ENCODE measurements around the gene AZIN2. TPM values are rescaled to one million over a fixed set of nuclear protein-coding genes. Genes with fewer than 3 reads are reported as not detected.
A peak's percentile ranks its signal among the peaks of the same experiment; 100 is the strongest.
"Not testable (repeated sequence)": the region's sequence is repeated elsewhere in the genome, so short reads cannot be mapped to it uniquely, and the experiment has no call there.

AZIN2 gene
- total RNA-seq, 3 donors from 2014 or later: 1.9 to 11.8 (median 7.9) TPM

GRCh38 chr1:33121728-33122127 is 40.8 kb downstream of the AZIN2 start:
- Histone ChIP-seq H3K4me1 (peaks cover 0 to 5% of the 10 kb centered on the region in 2 donors), H3K36me3 (no peaks in the 10 kb centered on the region), H3K27me3 (no peaks in the 10 kb centered on the region), H3K9me3 (no peaks in the 10 kb centered on the region), H3K4me3 (no peak overlapping the region), H3K27ac (no peak overlapping the region)
- TF ChIP-seq CTCF (IDR thresholded peaks at IDR 0.05) (no peak), POLR2AphosphoS5 (IDR thresholded peaks at IDR 0.05) (no peak), POLR2A (IDR thresholded peaks at IDR 0.05) (no peak)
- intact Hi-C loops (cut with DNase I; ENCODE audit: low total_unique reads): no loop called here
- DNase-seq (ENCODE audit: low spot score in 2 of 2): no peak

- no peaks in the 10 kb centered on the region for H3K9me3 ChIP-seq
- H3K4me3 ChIP-seq: no peak overlapping the region
- H3K27ac ChIP-seq: no peak overlapping the region
- H3K27me3 ChIP-seq: no peaks in the 10 kb centered on the region
- DNase-seq (ENCODE audit: low spot score in 2 of 2): no peak
- no peak for TF ChIP-seq CTCF (IDR thresholded peaks at IDR 0.05)
- no peak for TF ChIP-seq POLR2AphosphoS5 (IDR thresholded peaks at IDR 0.05)
- TF ChIP-seq POLR2A (IDR thresholded peaks at IDR 0.05): no peak
- H3K4me1 ChIP-seq: peaks cover 0 to 5% of the 10 kb centered on the region in 2 donors
- intact Hi-C loops (cut with DNase I; ENCODE audit: low total_unique reads): no loop called here
- no peaks in the 10 kb centered on the region for H3K36me3 ChIP-seq
Observed at GRCh38 chr1:33122483-33123178, 41.7 kb downstream of the AZIN2 start.

GRCh38 chr1:33123266-33123665 is 42.3 kb downstream of the AZIN2 start:
- H3K27ac ChIP-seq: no peak overlapping the region
- intact Hi-C loops (cut with DNase I; ENCODE audit: low total_unique reads): no loop called here
- DNase-seq (ENCODE audit: low spot score in 2 of 2): no peak
- H3K9me3 ChIP-seq: no peaks in the 10 kb centered on the region
- peaks cover 0 to 5% of the 10 kb centered on the region in 2 donors for H3K4me1 ChIP-seq
- no peaks in the 10 kb centered on the region for H3K36me3 ChIP-seq
- H3K4me3 ChIP-seq: no peak overlapping the region
- no peaks in the 10 kb centered on the region for H3K27me3 ChIP-seq
- no peak for TF ChIP-seq POLR2A (IDR thresholded peaks at IDR 0.05)
- TF ChIP-seq POLR2AphosphoS5 (IDR thresholded peaks at IDR 0.05): no peak
- TF ChIP-seq CTCF (IDR thresholded peaks at IDR 0.05): no peak

- intact Hi-C loops (cut with DNase I; ENCODE audit: low total_unique reads); H3K36me3 ChIP-seq; H3K27ac ChIP-seq; DNase-seq (ENCODE audit: low spot score in 2 of 2); H3K9me3 ChIP-seq; H3K4me1 ChIP-seq; H3K4me3 ChIP-seq; H3K27me3 ChIP-seq: not testable (repeated sequence)
Observed at GRCh38 chr1:33124647-33125046, 43.7 kb downstream of the AZIN2 start.

GRCh38 chr1:33126411-33127000 is 45.6 kb downstream of the AZIN2 start:
- TF ChIP-seq POLR2A (IDR thresholded peaks at IDR 0.05): no peak
- no peak for TF ChIP-seq POLR2AphosphoS5 (IDR thresholded peaks at IDR 0.05)
- no peak for TF ChIP-seq CTCF (IDR thresholded peaks at IDR 0.05)
- Histone ChIP-seq H3K27me3 (no peaks in the 10 kb centered on the region), H3K27ac (peak overlapping the region; percentile 88 to 91), H3K36me3 (no peaks in the 10 kb centered on the region), H3K4me3 (peak overlapping the region; percentile 64 to 79 (median 76)), H3K4me1 (peaks cover 0 to 5% of the 10 kb centered on the region in 2 donors), H3K9me3 (no peaks in the 10 kb centered on the region)
- DNase-seq (ENCODE audit: low spot score in 2 of 2): no peak
- intact Hi-C loops (cut with DNase I; ENCODE audit: low total_unique reads): no loop called here
